ENCODE data around the gene RHOBTB3.

GRCh38 chr5:95723632-95724369, 7.3 kb upstream of the RHOBTB3 start:
- TF ChIP-seq CTCF (IDR thresholded peaks at IDR 0.05) = no peak
- no peak for TF ChIP-seq EP300 (IDR thresholded peaks at IDR 0.05)
- no peak for TF ChIP-seq POLR2AphosphoS5 (IDR thresholded peaks at IDR 0.05)

All from suprapubic skin (tissue), 4 donors.